Vagina (tissue), 2 donors: Measurements from ENCODE around the gene LENG1.

ENCODE experiments used
- POLR2A ChIP-seq, 2 donors: fragments of 450-650 bp; IDR thresholded peaks; one replicate each; pipeline ENCODE4 v1.6.1; 2017; ENCODE audit warnings: antibody characterized with exemption in 2 of 2, mild to moderate bottlenecking in 2 of 2, moderate library complexity in 2 of 2
- POLR2AphosphoS5 ChIP-seq, 2 donors: sonication (generic); formaldehyde crosslinking; IDR thresholded peaks; one replicate each; pipeline ENCODE4 v1.9.0; 2017; ENCODE audit warnings: antibody characterized with exemption in 2 of 2, mild to moderate bottlenecking in 2 of 2, low read depth in 1 of 2; ENCODE audit not compliant: insufficient read depth in 1 of 2
- TF ChIP-seq, protein P1 (sequence below), 3 experiments: fragments of 450-650 bp in 2 of 3; fragments of 200-600 bp in 1 of 3; sonication (generic) in 1 of 3; IDR thresholded peaks; one replicate each; pipeline ENCODE4 v1.5.1; 2017 to 2019; ENCODE audit warnings: antibody characterized with exemption in 3 of 3, mild to moderate bottlenecking in 2 of 3, moderate library complexity in 2 of 3

- TF ChIP-seq, protein P1, sequence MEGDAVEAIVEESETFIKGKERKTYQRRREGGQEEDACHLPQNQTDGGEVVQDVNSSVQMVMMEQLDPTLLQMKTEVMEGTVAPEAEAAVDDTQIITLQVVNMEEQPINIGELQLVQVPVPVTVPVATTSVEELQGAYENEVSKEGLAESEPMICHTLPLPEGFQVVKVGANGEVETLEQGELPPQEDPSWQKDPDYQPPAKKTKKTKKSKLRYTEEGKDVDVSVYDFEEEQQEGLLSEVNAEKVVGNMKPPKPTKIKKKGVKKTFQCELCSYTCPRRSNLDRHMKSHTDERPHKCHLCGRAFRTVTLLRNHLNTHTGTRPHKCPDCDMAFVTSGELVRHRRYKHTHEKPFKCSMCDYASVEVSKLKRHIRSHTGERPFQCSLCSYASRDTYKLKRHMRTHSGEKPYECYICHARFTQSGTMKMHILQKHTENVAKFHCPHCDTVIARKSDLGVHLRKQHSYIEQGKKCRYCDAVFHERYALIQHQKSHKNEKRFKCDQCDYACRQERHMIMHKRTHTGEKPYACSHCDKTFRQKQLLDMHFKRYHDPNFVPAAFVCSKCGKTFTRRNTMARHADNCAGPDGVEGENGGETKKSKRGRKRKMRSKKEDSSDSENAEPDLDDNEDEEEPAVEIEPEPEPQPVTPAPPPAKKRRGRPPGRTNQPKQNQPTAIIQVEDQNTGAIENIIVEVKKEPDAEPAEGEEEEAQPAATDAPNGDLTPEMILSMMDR (IDR thresholded peaks at IDR 0.05): no peak
- no peak for TF ChIP-seq POLR2A (IDR thresholded peaks at IDR 0.05)
- no peak for TF ChIP-seq POLR2AphosphoS5 (IDR thresholded peaks at IDR 0.05; ENCODE audit: insufficient read depth in 1 of 2, low read depth in 1 of 2)
Measured at GRCh38 chr19:54179262-54179852, 19.8 kb upstream of the LENG1 start.
